GM12892 (cell line): Measurements from ENCODE around the gene ANKS1A.

Experiments used
- POLR2A ChIP-seq: IDR thresholded peaks from 2 replicates; pipeline ENCODE4 v1.6.1; 2011; ENCODE audit warnings: low read depth, low read length, control low read depth
- POLR2AphosphoS5 ChIP-seq: IDR thresholded peaks from 2 replicates; pipeline ENCODE4 v1.6.1; 2011; ENCODE audit warnings: low read depth, low read length, control low read depth
- TAF1 ChIP-seq: IDR thresholded peaks from 2 replicates; pipeline ENCODE4 v1.6.1; 2011; ENCODE audit warnings: low read depth, mild to moderate bottlenecking, control low read depth, low read length, borderline replicate concordance

GRCh38 chr6:34951731-34952130, 62.7 kb downstream of the ANKS1A start:
- no peak for TF ChIP-seq POLR2A
- no peak for TF ChIP-seq TAF1
- no peak for TF ChIP-seq POLR2AphosphoS5
